IMR-90 (cell line): ENCODE measurements around the gene CACYBP.

Source experiments
- BHLHE40 ChIP-seq: fragments of 150-350 bp; IDR thresholded peaks from 2 replicates; pipeline ENCODE4 v1.6.1; 2016; ENCODE audit warnings: mild to moderate bottlenecking, low read depth, low read length
- MXI1 ChIP-seq: IDR thresholded peaks from 2 replicates; pipeline ENCODE4 v1.6.1; 2012; ENCODE audit warnings: low read depth, mild to moderate bottlenecking, low read length, moderate library complexity, borderline replicate concordance
- POLR2A ChIP-seq: IDR thresholded peaks from 2 replicates; pipeline ENCODE4 v1.6.1; 2012; ENCODE audit warnings: mild to moderate bottlenecking, low read depth, low read length
- USF2 ChIP-seq: fragments of 150-350 bp; IDR thresholded peaks from 2 replicates; pipeline ENCODE4 v1.6.1; 2017; ENCODE audit warnings: mild to moderate bottlenecking, antibody characterized with exemption, low read length, low read depth
- TF ChIP-seq, protein P1 (sequence below): conservative IDR thresholded peaks from 2 replicates; pipeline ENCODE4 v1.5.1; 2012; ENCODE audit warnings: mild to moderate bottlenecking, low read depth, low read length, improper control_type of control experiment
- TF ChIP-seq, protein P2 (sequence below): fragments of 150-350 bp; IDR thresholded peaks from 2 replicates; pipeline ENCODE4 v1.6.1; 2016; ENCODE audit warnings: low read depth, mild to moderate bottlenecking, low read length, moderate library complexity, borderline replicate concordance

DNA sequence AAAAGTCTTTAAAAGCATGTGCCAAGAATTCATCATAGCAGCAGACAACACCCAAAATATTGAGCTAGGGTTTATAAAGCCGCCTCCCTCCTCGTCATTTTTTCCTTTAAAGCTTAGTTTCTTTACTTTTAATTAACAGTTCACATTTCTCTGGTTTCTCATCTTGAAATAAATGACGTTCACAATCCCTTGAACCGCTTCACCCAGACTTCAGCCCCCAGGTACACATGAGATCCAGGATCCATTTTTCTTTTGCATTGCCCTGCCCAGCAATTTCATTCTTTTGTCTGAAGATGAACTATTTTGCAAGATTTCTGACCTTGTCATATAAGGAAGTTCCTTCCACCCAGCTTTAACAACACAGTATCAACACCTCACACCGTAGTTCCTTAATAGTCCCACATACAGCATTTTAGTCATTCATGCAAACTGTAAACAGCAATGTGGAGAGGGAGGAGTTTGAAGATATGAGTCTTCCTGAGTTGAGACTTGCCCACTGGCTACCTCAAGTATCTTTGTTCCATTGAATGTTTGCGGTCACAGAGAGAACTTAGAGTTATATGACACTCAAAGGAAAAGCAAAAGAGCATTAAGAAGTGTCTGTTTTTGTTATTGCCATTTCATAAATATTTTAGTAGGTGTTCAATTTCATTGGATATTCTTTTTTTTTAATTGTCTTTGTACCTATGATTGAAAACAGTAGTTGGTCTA is 35.3 kb upstream of the CACYBP start:
- TF ChIP-seq, protein P1, sequence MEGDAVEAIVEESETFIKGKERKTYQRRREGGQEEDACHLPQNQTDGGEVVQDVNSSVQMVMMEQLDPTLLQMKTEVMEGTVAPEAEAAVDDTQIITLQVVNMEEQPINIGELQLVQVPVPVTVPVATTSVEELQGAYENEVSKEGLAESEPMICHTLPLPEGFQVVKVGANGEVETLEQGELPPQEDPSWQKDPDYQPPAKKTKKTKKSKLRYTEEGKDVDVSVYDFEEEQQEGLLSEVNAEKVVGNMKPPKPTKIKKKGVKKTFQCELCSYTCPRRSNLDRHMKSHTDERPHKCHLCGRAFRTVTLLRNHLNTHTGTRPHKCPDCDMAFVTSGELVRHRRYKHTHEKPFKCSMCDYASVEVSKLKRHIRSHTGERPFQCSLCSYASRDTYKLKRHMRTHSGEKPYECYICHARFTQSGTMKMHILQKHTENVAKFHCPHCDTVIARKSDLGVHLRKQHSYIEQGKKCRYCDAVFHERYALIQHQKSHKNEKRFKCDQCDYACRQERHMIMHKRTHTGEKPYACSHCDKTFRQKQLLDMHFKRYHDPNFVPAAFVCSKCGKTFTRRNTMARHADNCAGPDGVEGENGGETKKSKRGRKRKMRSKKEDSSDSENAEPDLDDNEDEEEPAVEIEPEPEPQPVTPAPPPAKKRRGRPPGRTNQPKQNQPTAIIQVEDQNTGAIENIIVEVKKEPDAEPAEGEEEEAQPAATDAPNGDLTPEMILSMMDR: no peak
- no peak for TF ChIP-seq POLR2A
- no peak for TF ChIP-seq MXI1
- TF ChIP-seq USF2: no peak
- TF ChIP-seq, protein P2, sequence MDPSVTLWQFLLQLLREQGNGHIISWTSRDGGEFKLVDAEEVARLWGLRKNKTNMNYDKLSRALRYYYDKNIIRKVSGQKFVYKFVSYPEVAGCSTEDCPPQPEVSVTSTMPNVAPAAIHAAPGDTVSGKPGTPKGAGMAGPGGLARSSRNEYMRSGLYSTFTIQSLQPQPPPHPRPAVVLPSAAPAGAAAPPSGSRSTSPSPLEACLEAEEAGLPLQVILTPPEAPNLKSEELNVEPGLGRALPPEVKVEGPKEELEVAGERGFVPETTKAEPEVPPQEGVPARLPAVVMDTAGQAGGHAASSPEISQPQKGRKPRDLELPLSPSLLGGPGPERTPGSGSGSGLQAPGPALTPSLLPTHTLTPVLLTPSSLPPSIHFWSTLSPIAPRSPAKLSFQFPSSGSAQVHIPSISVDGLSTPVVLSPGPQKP: no peak
- TF ChIP-seq BHLHE40: no peak
